ENCODE data around the gene PLCH1.

- TF ChIP-seq CTCF (IDR thresholded peaks at IDR 0.05; ENCODE audit: poor library complexity) (no peak), EZH2 (IDR thresholded peaks at IDR 0.05; ENCODE audit: borderline replicate concordance) (no peak), EZH2phosphoT487 (IDR thresholded peaks at IDR 0.05; ENCODE audit: low read depth, severe bottlenecking, unreplicated experiment) (no peak)
Measured at GRCh38 chr3:155550391-155550790, 194.5 kb downstream of the PLCH1 start.

All from hepatocyte (in vitro differentiated cells).